Keratinocyte (primary cell): ENCODE measurements around the gene DSC2. TPM values are rescaled to one million over a fixed set of nuclear protein-coding genes. Genes with fewer than 3 reads are reported as not detected.

Experiments used
- DNase-seq: peaks from one replicate; pipeline ENCODE4 v3.0.0-alpha.2; 2011; ENCODE audit warnings: low read depth, missing footprints, low spot score
- FAIRE-seq: peaks from 2 replicates; lab custom pipeline; 2011; peaks lifted over from hg19 to GRCh38; lab: Jason Lieb, UNC
- H2AFZ ChIP-seq: 2 replicates; pipeline ENCODE4 v1.6.0; 2012; ENCODE audit warnings: low read length, control low read depth, inconsistent platforms; ENCODE audit not compliant: control insufficient read depth
- H3K27ac ChIP-seq: 2 replicates; pipeline ENCODE4 v1.5.1; 2011; ENCODE audit warnings: low read length; ENCODE audit not compliant: control insufficient read depth, insufficient read depth
- H3K27me3 ChIP-seq: 3 replicates; pipeline ENCODE4 v1.6.0; 2011; ENCODE audit warnings: low read length; ENCODE audit not compliant: control insufficient read depth, insufficient read depth; ENCODE audit errors: extremely low read depth
- H3K36me3 ChIP-seq, 2 experiments: 2 replicates in 1 of 2; 3 replicates in 1 of 2; pipeline ENCODE4 v1.5.1; 2011; ENCODE audit warnings: low read length in 2 of 2, mild to moderate bottlenecking in 1 of 2; ENCODE audit not compliant: control insufficient read depth in 2 of 2, insufficient read depth in 2 of 2; ENCODE audit errors: extremely low read depth in 1 of 2
- H3K4me1 ChIP-seq: 3 replicates; pipeline ENCODE4 v1.5.1; 2011; ENCODE audit warnings: low read length; ENCODE audit not compliant: control insufficient read depth, insufficient read depth; ENCODE audit errors: extremely low read depth
- H3K4me2 ChIP-seq: 3 replicates; pipeline ENCODE4 v1.6.0; 2011; ENCODE audit warnings: low read depth, low read length; ENCODE audit not compliant: control insufficient read depth, insufficient read depth; ENCODE audit errors: extremely low read depth
- H3K4me3 ChIP-seq, 3 experiments: fragments of 200-600 bp in 1 of 3; sonication (generic) in 1 of 3; 2 replicates in 2 of 3; 3 replicates in 1 of 3; pipeline ENCODE4 v1.5.1; 2011 to 2016; ENCODE audit warnings: low read length in 3 of 3, mild to moderate bottlenecking in 3 of 3, control low read depth in 2 of 3, inconsistent platforms in 1 of 3, low read depth in 1 of 3, mixed read lengths in 1 of 3, mixed run types in 1 of 3, moderate library complexity in 1 of 3; ENCODE audit not compliant: control insufficient read depth in 2 of 3, insufficient read depth in 2 of 3; ENCODE audit errors: extremely low read depth in 1 of 3
- H3K79me2 ChIP-seq: 2 replicates; pipeline ENCODE4 v1.6.0; 2012; ENCODE audit warnings: low read length; ENCODE audit not compliant: control insufficient read depth, insufficient read depth
- H3K9ac ChIP-seq: 3 replicates; pipeline ENCODE4 v1.6.0; 2011; ENCODE audit warnings: low read length; ENCODE audit not compliant: control insufficient read depth, insufficient read depth; ENCODE audit errors: extremely low read depth
- H3K9me1 ChIP-seq: 3 replicates; pipeline ENCODE4 v1.6.0; 2011; ENCODE audit warnings: low read length; ENCODE audit not compliant: control insufficient read depth, insufficient read depth; ENCODE audit errors: extremely low read depth
- H3K9me3 ChIP-seq: 2 replicates; pipeline ENCODE4 v1.5.1; 2012; ENCODE audit warnings: low read depth, low read length; ENCODE audit not compliant: control insufficient read depth
- H4K20me1 ChIP-seq: 3 replicates; pipeline ENCODE4 v1.6.0; 2011; ENCODE audit warnings: low read length; ENCODE audit not compliant: control insufficient read depth, insufficient read depth; ENCODE audit errors: extremely low read depth
- CTCF ChIP-seq, 3 experiments: IDR thresholded peaks in 1 of 3; conservative IDR thresholded peaks in 1 of 3; optimal IDR thresholded peaks in 1 of 3; 2 replicates in 2 of 3; 3 replicates in 1 of 3; pipeline versions ENCODE3 to v1.5.1; 2011; ENCODE audit warnings: low read length in 3 of 3, mild to moderate bottlenecking in 3 of 3, moderate library complexity in 2 of 3, control low read depth in 1 of 3, inconsistent platforms in 1 of 3; ENCODE audit not compliant: insufficient read depth in 2 of 3; ENCODE audit errors: extremely low read depth in 1 of 3
- EZH2 ChIP-seq: IDR thresholded peaks from one replicate; pipeline ENCODE4 v1.6.1; 2012; ENCODE audit warnings: inconsistent platforms, mild to moderate bottlenecking, low read length, moderate library complexity
- dilution Hi-C: fragments of 300-500 bp; cut with MboI; formaldehyde crosslinking; loops from one replicate; pipeline ENCODE4 v1.7.0; 2020; ENCODE audit warnings: low sequenced_read_pairs; ENCODE audit not compliant: extremely low pct_ligation_motif_present
- polyA plus RNA-seq, 5 experiments: library from polyadenylated mRNA; depleted of rRNA in 3 of 5; stranded (reverse) in 3 of 5; stranded (forward) in 1 of 5; unstranded in 1 of 5; fragments of >200 nt; gene quantifications; 1 replicate in 1 of 5; 2 replicates in 3 of 5; 3 replicates in 1 of 5; pipeline versions ENCODE4 v1.2.1 to v1.2.3, GENCODE V29; 2011 to 2012; ENCODE audit warnings: missing spikeins in 2 of 5, low read depth in 1 of 5, low replicate concordance in 1 of 5

DSC2 gene
- polyA plus RNA-seq, 1 donor (not counting 4 experiments of a cell fraction or from before 2014, with no cell fraction given) = 37.1 TPM

- TF ChIP-seq CTCF (optimal IDR thresholded peaks at IDR 0.05 in 1 of 3, IDR thresholded peaks at IDR 0.05 in 1 of 3, conservative IDR thresholded peaks at IDR 0.05 in 1 of 3; ENCODE audit: extremely low read depth in 1 of 3, insufficient read depth in 2 of 3, low read length in 3 of 3) = no peak
- FAIRE-seq (no peak), DNase-seq (no peak)
- Histone ChIP-seq H3K9me1 (no peaks in the 10 kb centered on the region), H3K9me3 (no peaks in the 10 kb centered on the region), H3K4me1 (peaks cover 16% of the 10 kb centered on the region), H3K79me2 (peaks cover 72% of the 10 kb centered on the region), H4K20me1 (no peaks in the 10 kb centered on the region), H3K4me3 (no peak overlapping the region), H3K27me3 (no peaks in the 10 kb centered on the region), H2AFZ (no peak overlapping the region), H3K4me2 (no peak overlapping the region), H3K36me3 (peaks cover 4% of the 10 kb centered on the region in 2 experiments), H3K27ac (no peak overlapping the region), H3K9ac (no peak overlapping the region)
- dilution Hi-C loops = loop anchor here (25.0 kb wide), 1 partner anchor 90 kb away; no protein-coding TSS in a partner anchor
Observed at GRCh38 chr18:31097666-31098065, 4.6 kb downstream of the DSC2 start.

- Histone ChIP-seq H3K4me2 (no peak overlapping the region), H3K36me3 (peaks cover 7 to 20% of the 10 kb centered on the region in 2 experiments), H2AFZ (no peak overlapping the region), H4K20me1 (no peaks in the 10 kb centered on the region), H3K4me1 (no peaks in the 10 kb centered on the region), H3K27ac (no peak overlapping the region), H3K9me3 (no peaks in the 10 kb centered on the region), H3K79me2 (peaks cover 46% of the 10 kb centered on the region), H3K9me1 (no peaks in the 10 kb centered on the region), H3K4me3 (no peak overlapping the region), H3K27me3 (no peaks in the 10 kb centered on the region), H3K9ac (no peak overlapping the region)
- FAIRE-seq (no peak), DNase-seq (no peak)
- dilution Hi-C loops = loop anchor here (25.0 kb wide), 1 partner anchor 93 kb away; no protein-coding TSS in a partner anchor
- TF ChIP-seq CTCF (optimal IDR thresholded peaks at IDR 0.05 in 1 of 3, IDR thresholded peaks at IDR 0.05 in 1 of 3, conservative IDR thresholded peaks at IDR 0.05 in 1 of 3; ENCODE audit: extremely low read depth in 1 of 3, insufficient read depth in 2 of 3, low read length in 3 of 3) (no peak), EZH2 (no peak)
Observed at GRCh38 chr18:31093880-31094279, 8.3 kb downstream of the DSC2 start.
